ENCODE data around the gene ASCC1.

ASCC1 gene

GRCh38 chr10:72248468-72249151 is 32.5 kb upstream of the ASCC1 start:
- Histone ChIP-seq H3K4me3 (ENCODE audit: low read depth, low read length) (peak overlapping the region; percentile 49), H3K4me1 (peaks cover 37% of the 10 kb centered on the region), H3K9ac (peak overlapping the region; percentile 15), H3K27ac (peak overlapping the region; percentile 93), H3K79me2 (no peaks in the 10 kb centered on the region), H3K36me3 (ENCODE audit: control insufficient read depth, insufficient read depth, low read length) (no peaks in the 10 kb centered on the region), H3K9me3 (ENCODE audit: control insufficient read depth, low read length) (no peaks in the 10 kb centered on the region), H2AFZ (peak overlapping the region; percentile 84), H3K27me3 (ENCODE audit: control insufficient read depth, insufficient read depth, low read length) (no peaks in the 10 kb centered on the region), H3K4me2 (ENCODE audit: low read length) (peak overlapping the region; percentile 60)
- TF ChIP-seq CTCF (IDR thresholded peaks at IDR 0.05) = no peak

GRCh38 chr10:72245949-72246525 is 30.0 kb upstream of the ASCC1 start:
- Histone ChIP-seq H3K27me3 (ENCODE audit: control insufficient read depth, insufficient read depth, low read length) (no peaks in the 10 kb centered on the region), H3K27ac (peak overlapping the region; percentile 11), H3K36me3 (ENCODE audit: control insufficient read depth, insufficient read depth, low read length) (no peaks in the 10 kb centered on the region), H3K4me2 (ENCODE audit: low read length) (no peak overlapping the region), H3K4me1 (peaks cover 40% of the 10 kb centered on the region), H3K4me3 (ENCODE audit: low read depth, low read length) (no peak overlapping the region), H2AFZ (peak overlapping the region; percentile 17), H3K79me2 (no peaks in the 10 kb centered on the region), H3K9ac (no peak overlapping the region), H3K9me3 (ENCODE audit: control insufficient read depth, low read length) (no peaks in the 10 kb centered on the region)
- TF ChIP-seq CTCF (IDR thresholded peaks at IDR 0.05) = no peak

GRCh38 chr10:72244573-72245038 is 28.5 kb upstream of the ASCC1 start:
- peaks cover 45% of the 10 kb centered on the region for H3K4me1 ChIP-seq
- H3K27me3 ChIP-seq (ENCODE audit: control insufficient read depth, insufficient read depth, low read length) = no peaks in the 10 kb centered on the region
- H3K36me3 ChIP-seq (ENCODE audit: control insufficient read depth, insufficient read depth, low read length) = no peaks in the 10 kb centered on the region
- no peaks in the 10 kb centered on the region for H3K9me3 ChIP-seq (ENCODE audit: control insufficient read depth, low read length)
- H2AFZ ChIP-seq = peak overlapping the region; percentile 70
- no peak overlapping the region for H3K4me2 ChIP-seq (ENCODE audit: low read length)
- peak overlapping the region; percentile 37 for H3K27ac ChIP-seq
- TF ChIP-seq CTCF (IDR thresholded peaks at IDR 0.05) = no peak
- H3K9ac ChIP-seq = no peak overlapping the region
- no peaks in the 10 kb centered on the region for H3K79me2 ChIP-seq
- no peak overlapping the region for H3K4me3 ChIP-seq (ENCODE audit: low read depth, low read length)

GRCh38 chr10:72243822-72244437 is 27.9 kb upstream of the ASCC1 start:
- Histone ChIP-seq H3K4me3 (ENCODE audit: low read depth, low read length) (no peak overlapping the region), H3K79me2 (no peaks in the 10 kb centered on the region), H3K4me1 (peaks cover 50% of the 10 kb centered on the region), H3K27me3 (ENCODE audit: control insufficient read depth, insufficient read depth, low read length) (no peaks in the 10 kb centered on the region), H3K9ac (no peak overlapping the region), H3K36me3 (ENCODE audit: control insufficient read depth, insufficient read depth, low read length) (no peaks in the 10 kb centered on the region), H2AFZ (peak overlapping the region; percentile 70), H3K4me2 (ENCODE audit: low read length) (no peak overlapping the region), H3K27ac (peak overlapping the region; percentile 37), H3K9me3 (ENCODE audit: control insufficient read depth, low read length) (no peaks in the 10 kb centered on the region)
- TF ChIP-seq CTCF (IDR thresholded peaks at IDR 0.05) = peak; percentile 18

Data from parathyroid adenoma (tissue), 2 donors.